ENCODE measurements around the gene ODC1.
"Not testable (repeated sequence)": the region's sequence is repeated elsewhere in the genome, so short reads cannot be mapped to it uniquely, and the experiment has no call there.

Gene ODC1

DNA sequence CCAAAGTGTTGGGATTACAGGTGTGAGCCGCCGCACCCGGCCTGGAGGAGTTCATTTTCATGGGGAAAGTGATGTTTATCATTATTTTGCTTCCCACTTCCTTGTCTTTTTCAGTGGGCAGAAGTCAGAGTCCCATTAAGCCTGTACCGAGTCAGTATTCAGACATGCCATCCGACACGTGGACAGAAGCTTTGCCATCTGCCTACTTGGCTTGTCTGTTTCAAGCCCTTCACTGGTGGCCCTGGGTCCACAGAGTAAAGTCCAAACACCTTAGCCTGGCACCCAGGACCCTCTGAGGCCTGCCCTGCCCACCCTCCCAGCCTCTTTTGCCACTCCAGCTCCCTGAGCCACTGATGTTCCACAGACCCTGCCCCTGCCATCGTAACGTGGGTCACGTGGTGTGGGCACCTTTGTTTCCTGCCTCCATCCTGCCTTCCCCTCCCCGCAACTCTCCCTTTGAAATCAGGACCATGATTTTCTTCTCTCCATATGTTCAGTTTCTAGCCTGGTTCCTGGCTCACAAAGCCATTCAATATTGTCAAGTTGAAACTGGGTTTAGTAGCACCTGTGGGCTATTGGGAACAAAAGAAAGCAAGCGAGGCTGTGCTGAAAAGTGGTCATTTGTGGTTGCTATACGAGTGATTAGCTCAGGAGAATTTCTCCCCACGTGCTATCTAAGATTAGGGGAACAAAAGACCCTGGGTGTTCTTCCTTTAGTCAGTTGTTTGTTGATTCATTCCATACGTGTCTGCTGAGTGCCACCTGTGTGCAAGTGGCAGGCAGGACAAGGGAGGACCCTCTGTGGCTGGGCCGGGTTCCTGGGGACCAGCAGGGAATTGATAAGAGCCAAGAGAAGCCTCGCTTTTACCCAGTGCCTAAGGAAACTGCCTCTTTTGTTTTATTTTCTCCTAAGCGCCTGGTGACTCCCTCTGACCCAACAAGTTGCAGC is 5.1 kb upstream of the ODC1 start:
- no peak for DNase-seq (ENCODE audit: low spot score)

DNA sequence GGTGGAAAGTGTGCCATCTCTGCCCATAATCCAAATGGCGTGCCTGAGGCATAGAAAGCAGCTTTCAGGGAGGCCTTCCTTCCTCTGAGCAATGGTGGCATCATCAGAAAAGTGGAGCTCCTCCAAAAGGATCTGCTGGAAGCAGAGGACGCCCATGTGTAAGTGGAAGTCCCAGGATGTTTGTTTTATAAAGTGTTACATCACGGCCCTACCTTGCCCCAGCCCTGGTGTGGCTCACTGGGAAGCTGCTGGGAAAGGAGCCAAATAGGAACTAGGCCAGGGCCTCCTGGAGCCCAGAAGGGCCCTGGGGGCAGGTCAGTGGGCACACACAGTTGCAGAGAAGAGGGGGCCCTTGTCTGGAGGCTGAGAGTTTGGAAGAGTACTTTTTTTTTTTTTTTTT is 4.2 kb upstream of the ODC1 start:
- no peak for DNase-seq (ENCODE audit: low spot score)

DNA sequence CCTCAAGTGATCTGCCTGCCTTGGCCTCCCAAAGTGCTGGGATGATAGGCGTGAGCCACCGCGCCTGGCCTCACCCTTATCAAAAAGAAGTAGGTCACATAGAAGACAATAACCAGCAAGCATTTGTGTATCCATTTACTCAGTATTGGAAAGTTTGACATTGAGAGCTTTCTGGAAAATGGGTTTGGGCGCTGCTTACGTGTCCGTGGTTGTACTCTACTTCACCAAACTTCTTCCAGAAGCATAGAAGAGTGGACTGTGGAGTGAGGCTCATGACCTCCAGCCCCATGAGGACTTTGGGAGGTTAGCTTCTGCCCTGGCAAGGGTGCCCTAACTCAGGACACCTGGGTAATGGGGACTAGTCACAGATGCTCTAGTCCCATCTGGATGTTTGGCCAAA is 3.7 kb upstream of the ODC1 start:
- no peak for DNase-seq (ENCODE audit: low spot score)

DNA sequence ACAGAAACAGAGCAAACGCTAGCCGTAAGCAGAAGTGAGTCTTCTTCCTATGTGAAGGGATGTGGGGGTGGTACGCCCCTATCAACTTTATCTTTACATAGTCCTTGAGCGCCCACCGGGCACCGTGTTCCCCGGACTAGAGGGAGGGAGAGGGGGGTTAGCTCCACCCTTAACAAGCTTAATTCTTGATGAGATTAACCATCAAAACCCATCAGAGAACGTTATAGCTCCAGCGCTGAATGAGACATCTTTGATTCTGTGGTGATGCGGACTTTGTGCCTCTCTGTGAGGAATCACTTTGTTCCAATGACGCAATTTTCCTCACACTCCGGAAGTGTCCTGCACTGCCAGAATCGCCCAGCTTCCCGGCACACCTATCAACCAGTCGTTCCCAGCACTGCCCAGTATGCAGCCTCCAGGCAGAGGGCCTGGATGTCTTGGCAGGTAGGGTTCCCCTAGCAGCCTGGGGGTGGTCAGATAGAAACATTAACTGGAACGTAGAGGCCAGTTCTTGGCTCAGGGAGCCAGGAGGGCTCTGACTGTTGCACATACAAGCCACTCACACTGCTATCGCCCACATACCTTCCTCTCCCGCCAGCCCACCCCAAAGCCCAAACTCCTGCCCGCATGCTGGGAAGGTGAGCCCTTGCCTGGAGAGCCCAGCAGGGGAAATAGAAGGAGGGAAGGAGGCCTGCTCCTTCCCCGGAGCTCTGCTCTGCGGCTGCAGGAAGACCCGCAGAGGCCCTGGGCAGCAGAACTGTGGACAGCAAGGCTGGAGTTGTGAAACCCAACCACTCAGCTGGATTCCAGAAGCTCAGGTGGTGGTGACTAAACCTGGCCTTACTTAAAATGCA is 1.9 kb upstream of the ODC1 start:
- no peak for DNase-seq (ENCODE audit: low spot score)

DNA sequence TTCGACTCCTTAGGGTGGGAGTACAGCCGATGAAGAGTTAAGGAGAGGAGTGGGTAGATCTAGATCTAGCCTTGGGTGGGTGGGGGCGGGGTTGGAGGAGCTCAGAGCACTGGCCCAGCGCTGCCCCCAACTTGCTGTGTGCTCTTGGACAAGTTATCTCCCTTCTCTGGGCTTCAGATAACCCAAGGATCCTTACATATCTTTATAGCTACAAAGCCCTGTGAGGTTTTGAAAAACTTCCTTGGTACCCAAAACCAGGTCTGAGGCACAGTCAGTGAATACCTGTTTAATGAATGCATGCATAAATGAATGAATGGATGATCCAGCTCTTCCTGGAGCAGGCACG is 1.3 kb upstream of the ODC1 start:
- DNase-seq (ENCODE audit: low spot score), result no peak

DNA sequence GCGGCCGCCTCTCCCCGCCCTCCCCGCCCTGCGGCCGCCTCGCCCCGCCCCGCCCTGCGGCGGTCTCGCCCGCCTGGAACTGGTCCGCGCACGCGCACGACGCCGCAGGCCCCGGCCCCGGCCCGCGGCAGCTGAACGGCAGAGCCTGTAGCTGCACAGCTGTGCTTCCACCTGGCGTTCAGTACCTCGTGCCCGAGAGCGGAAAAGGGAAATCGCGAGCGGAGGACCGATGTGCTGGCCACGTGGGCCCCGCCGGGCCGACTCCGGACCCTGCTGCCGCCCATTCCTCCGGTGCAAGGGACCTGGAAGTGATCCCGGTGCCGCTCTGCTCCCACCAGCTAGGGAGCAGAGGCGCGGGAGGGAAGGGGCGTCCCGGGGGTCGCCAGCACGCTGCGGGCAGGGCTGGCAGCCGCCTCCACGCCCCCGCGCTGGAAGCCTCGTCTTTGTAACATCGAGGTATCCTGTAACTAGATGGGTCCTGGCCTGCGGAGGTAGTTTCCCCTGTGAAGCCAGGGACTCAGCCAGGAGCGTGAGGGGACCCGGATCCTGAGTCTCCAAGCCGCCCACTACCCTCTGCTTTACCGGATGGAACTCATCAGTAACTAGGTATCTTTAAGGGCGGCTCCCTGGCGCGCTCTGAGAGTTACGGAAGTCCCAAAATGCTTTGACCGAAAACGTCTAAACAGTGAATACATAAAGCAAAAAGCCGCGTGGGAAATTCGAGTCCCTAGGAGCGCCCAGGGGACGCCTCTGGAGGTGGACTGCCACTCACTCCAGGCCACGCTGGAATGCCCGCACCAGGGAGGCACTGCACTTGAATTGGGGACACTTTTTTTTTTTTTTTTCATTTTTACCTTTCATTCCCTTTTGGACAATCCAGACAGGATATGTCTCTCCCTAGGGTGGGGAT is 704 bp upstream of the ODC1 start:
- no peak for DNase-seq (ENCODE audit: low spot score)

DNA sequence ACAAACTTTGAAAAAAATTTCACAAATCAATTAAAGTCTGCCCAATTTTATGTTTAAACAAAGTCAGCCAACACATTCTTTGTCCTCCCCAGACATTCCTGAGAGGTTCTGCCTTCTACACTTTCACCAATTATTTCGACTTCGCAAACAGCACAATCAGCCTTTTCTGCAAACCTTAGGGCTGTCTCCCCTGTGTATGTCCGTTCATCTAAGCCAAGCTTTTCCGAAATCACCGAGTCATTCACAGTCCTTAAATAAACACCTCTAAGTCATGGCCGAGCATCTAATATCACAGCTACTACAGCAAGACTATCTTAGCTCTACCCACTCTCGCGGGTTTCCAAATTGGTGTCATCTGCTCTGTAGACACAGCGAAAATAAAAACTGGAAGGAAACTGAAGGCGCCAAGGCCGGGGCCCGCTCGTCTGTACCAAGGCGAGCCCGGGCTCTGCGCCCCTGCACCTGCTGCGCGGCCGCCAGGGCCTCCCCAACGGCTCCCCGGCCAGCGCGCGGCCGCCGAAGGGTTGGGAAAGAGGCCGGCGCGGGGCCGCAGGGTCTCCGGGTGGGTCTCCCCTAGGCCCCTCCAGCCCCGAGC is 730 bp downstream of the ODC1 start:
- peak; percentile 53 for DNase-seq (ENCODE audit: low spot score)

DNA sequence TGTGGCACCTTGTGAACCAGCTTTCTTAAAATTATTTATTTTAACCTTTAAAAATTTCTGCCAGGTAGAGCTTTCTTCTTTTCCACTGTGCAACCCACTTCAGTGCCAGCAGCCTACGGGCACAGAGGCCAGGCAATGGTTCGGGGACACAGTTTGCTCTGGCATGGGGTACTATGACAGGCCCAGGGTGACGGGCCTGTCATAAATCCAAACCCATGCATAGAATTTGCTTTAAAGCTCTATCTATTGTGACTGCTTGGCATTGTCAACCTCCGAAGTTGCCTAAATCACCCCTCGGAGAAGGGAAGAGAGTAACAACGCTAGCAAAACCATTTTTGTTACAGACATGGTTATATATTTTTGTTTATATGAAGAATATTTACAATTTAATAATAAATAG is 1.5 kb downstream of the ODC1 start:
- no peak for DNase-seq (ENCODE audit: low spot score)

DNA sequence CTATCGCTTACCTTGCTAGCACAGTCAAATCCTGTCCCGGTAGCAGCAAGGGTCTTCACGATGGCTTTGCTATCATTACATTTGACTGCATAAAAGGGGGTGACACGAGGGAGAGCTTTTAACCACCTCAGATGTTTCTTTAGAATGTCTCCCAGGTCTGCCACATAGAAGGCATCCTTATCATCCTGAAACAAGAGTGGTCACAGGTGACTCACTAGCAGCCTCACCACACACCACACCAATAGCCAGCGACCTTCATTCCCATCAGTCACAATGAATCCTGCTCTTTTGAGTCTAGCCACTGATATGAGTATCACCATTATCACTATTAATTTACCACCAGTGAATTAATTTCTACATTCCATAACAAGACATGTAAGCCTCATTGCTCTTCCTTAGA is 3.7 kb downstream of the ODC1 start:
- DNase-seq (ENCODE audit: low spot score), result no peak

DNA sequence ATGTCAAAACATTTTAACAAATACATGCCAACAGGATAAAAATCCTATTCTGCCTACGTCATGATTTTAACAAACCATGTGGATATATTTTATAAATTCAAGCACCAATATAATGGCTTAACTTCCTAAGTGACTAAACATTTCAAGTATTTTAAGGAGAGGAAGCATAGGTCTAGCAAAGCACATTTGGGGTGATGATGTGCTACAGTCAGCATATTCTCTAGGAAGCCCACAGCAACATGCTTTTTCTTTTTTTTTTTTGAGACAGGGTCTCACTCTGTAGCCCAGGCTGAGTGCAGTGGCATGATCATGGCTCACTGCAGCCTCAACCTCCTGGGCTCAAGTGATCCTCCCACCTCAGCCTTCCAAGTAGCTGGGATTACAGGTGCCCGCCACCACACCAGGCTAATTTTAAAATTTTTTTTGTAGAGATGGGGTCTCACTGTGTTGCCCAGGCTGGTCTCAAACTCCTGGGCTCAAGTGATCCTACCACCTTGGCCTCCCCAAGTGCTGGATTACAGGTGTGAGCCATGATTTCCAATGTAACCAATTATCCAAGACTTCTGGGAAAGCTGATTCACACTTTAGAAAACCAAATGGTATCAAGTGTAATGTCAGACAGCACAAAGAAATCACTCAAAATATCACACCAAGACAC is 5.5 kb downstream of the ODC1 start:
- DNase-seq (ENCODE audit: low spot score), result not testable (repeated sequence)

DNA sequence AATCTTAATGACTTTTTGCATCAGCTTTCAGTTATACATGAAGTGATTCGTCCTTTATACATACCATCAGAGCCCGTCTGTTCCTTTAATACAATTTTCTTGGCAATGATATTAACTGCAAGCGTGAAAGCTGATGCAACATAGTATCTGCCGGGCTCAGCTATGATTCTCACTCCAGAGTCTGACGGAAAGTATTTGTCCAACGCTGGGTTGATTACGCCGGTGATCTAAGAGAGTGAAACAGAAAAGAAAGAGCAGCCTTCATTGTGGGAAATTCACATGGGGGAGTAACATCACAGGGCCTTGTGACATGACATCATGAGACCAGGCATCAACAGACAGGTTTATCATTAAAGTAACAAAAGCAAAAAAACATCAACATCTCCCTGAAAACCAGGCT is 6.2 kb downstream of the ODC1 start:
- no peak for DNase-seq (ENCODE audit: low spot score)

DNA sequence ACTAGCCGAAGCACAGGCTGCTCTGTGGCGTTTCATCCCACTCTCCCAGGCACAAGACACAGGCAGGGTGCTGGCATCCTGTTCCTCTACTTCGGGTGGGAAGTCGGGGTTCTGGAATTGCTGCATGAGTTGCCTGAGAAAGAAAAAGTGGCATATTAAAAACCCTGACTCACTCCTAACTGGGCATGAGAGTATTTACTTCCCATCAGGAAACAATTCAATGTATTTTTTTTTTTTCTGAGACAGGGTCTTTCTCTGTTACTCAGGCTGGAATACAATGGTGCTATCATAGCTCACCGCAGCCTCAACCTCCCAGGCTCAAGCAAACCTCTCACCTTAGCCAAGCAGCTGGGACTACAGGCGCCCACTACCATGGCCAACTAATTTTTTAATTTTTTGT is 7.4 kb downstream of the ODC1 start:
- no peak for DNase-seq (ENCODE audit: low spot score)

DNA sequence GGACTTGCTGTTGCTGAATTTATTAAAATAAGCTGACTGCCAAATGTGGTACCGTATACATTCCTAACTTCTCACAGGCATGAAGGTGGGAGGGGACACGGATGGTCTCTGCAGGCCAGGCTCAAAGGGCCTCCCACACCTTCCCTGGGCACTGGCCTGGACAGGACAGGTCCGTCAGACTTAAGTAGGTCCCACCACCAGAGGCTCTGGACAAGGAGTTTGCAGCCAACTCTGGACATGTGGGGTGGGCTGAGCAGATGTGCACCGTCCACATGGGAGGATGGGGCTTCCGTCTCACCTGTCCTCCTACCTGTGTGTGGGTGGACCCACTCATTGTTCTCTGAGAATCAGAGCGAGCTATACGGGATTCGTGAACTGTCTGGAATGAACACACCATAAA is 8.2 kb downstream of the ODC1 start:
- DNase-seq (ENCODE audit: low spot score), result no peak

DNA sequence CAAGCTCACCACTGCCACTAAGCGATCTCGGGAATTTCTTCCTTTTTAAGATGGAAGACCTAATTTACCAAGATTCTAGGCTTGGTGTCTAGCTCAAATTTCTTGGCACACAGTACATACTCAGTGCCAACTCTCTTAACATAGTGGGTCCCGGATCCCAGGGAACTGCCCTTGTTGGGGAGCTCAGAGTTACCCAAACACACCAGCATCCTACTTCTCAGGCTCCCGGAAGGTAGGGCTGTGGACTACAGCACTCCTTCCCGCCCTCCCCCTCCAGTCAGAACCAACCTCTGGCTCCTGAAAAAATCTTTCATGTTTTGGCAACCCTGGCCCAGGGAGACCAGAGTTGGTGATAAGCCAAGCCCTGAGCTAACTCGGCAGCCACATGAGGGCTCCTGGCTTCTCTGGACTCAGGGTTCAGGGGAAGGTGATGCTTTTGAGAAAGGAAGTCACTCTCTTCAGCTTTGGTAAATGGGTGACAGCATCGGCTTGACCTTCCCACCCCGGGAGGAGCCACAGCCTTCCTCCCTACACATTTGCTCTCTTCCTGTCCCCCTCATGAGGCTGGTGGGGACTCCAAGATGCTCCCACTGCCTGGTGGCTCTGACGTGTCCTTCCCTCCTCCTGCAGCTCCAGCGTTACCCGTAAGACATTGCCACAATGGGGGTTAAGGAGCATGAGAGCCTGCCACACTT is 8.8 kb downstream of the ODC1 start:
- no peak for DNase-seq (ENCODE audit: low spot score)

DNA sequence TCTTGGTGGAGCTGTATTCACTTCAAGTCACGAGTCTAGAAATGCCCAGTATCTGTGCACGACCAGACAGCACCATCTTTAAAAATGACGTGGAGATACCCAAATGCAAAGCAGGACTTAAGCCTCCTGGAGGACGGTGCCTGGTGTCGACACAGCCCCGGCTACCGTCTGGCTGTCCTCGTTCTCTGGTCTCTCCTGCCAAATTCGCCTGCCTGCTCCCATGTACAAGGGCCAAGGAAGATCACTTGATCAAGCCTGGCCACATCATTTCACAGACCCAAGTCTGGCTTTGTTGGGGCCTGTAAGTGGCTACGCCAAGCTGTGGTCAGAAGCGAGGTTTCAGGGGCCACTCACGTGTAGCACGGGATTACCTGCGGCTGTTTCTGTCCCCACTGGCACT is 9.4 kb downstream of the ODC1 start:
- no peak for DNase-seq (ENCODE audit: low spot score)

DNA sequence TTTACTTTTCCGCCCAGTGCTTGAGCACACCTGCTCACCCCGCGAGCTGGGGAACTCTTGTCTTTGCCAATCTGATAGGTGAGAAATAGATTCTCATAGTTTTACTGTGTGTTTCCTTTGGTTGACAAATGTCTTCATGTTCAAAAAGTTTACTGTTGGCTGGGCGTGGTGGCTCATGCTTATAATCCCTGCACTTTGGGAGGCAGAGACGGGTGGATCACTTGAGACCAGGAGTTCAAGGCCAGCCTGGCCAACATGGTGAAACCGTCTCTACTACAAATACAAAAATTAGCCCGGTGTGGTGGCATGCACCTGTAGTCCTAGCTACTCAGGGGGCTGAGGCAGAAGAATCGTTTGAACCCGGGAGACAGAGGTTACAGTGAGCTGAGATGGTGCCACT is 10.3 kb downstream of the ODC1 start:
- DNase-seq (ENCODE audit: low spot score), result no peak

DNA sequence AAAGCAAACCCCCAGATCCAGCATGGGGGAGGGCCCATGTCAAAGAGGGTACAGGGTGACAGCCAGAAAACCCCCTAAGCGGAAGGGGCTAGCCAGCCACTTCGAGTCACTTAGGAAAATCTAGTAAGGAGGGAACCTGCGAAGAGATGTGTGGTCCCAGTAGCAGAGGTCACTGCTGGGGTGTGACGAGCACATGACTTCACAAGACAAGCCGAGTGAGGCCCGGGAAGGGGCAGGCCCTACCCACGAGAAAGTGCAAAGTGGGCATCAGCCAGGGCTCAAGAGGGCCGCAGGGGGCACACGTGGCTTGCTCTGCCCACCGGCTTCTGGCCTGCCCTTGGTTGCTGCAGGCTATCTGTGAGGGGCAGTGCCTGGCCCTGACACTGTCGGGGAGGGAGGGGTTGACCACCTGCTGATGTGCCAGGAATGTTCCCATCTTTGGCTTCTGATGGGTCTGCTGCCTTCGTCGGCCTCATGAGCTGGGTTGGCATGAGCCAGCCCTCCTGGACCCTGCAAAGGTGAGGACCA is 11.5 kb downstream of the ODC1 start:
- DNase-seq (ENCODE audit: low spot score), result no peak

DNA sequence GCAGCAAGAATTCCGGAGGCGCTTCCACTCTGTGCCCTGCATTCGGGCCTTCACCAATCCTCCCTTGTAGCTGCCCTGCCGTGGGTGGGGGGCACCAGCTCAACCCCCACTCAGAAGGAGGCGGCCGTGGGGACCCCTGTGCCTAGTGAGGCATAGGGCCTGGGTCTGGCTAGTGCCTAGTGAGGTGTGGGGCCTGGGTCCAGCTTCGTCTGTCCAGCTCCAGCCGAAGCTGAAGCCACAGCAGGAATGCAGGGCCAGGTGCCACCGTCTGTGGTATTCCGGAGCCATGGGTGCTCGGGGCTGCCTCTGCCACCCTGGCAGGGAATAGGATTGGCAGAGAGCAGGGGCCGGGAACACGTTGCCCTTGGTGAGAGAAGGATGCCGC is 12.3 kb downstream of the ODC1 start:
- no peak for DNase-seq (ENCODE audit: low spot score)

DNA sequence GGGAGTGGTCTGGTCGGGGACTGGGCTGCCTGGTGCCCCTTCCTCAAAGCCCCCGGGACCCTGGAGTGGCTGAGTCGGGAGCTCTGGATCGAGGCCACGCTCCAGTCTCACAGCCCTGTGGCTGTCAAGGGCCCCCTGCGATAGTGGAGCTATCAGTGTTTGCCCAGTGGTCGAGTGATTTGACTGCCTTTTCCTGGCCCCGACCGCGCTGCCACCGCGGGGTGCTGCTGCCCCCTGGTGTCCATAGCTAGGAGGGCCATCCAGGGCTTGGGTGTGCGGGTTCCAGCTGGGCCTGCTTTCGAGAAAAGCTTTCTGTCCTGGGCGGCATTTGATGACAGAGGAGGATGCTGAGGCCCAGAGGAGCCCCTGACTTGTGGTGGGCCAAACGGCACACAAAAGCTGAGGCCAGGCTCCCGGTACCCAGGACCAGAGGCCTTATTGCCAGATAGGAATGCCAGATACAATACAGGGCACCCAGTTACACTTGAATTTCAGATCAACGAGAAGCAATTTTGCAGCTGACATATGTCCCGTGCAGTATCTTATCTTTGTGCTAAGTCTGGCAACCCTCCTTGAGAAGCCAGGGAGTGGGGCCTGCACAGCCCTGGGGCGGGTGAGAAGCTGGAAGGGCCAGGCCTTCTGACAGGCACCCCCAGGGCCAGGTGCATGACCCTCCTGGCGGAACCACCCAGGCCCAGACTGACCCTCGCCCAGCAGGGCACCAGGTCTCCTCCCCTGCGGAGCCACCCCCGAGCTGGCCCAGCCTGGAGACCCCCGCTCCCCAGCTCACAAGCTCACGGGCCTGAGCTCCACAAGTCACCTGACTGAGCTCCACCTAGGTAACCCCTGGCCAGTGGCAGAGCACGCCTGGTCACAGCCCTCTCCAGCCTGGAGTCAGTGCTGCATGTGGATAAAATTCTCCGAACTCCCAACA is 13.0 kb downstream of the ODC1 start:
- DNase-seq (ENCODE audit: low spot score), result peak; percentile 78

Measured in Ammon's horn (tissue), 1 donor.